Spleen (tissue), 11 donors: Measurements from ENCODE around the gene SPEN. TPM values are rescaled to one million over a fixed set of nuclear protein-coding genes. Genes with fewer than 3 reads are reported as not detected.
"Not testable (repeated sequence)": the region's sequence is repeated elsewhere in the genome, so short reads cannot be mapped to it uniquely, and the experiment has no call there.

Source experiments
- DNase-seq: peaks from one replicate; pipeline ENCODE4 v3.0.0-alpha.2; 2020
- H3K27ac ChIP-seq, 8 donors: fragments of 200-600 bp; sonication (generic) in 7 of 8; 1 replicate in 4 of 8; 2 replicates in 4 of 8; pipeline versions ENCODE4 v1.5.0 to v1.8.0; 2016 to 2021; ENCODE audit warnings: inconsistent platforms in 4 of 8, mild to moderate bottlenecking in 4 of 8, moderate library complexity in 1 of 8
- H3K27me3 ChIP-seq, 7 donors: fragments of 200-600 bp; sonication (generic) in 6 of 7; replicated peaks in 1 of 7; 1 replicate in 4 of 7; 2 replicates in 3 of 7; pipeline versions ENCODE4 v1.5.0 to v1.8.0; 2016 to 2021; ENCODE audit warnings: inconsistent platforms in 3 of 7, mild to moderate bottlenecking in 1 of 7
- H3K36me3 ChIP-seq, 6 donors: fragments of 200-600 bp; sonication (generic) in 5 of 6; 1 replicate in 4 of 6; 2 replicates in 2 of 6; pipeline versions ENCODE4 v1.5.0 to v1.8.0; 2016 to 2021; ENCODE audit warnings: inconsistent platforms in 2 of 6
- H3K4me1 ChIP-seq, 6 donors: fragments of 200-600 bp; sonication (generic) in 5 of 6; 1 replicate in 3 of 6; 2 replicates in 3 of 6; pipeline versions ENCODE4 v1.5.0 to v1.8.0; 2016 to 2021; ENCODE audit warnings: inconsistent platforms in 3 of 6
- H3K4me3 ChIP-seq, 8 donors: fragments of 200-600 bp; sonication (generic) in 7 of 8; 1 replicate in 4 of 8; 2 replicates in 4 of 8; pipeline versions ENCODE4 v1.5.0 to v1.8.0; 2016 to 2021; ENCODE audit warnings: inconsistent platforms in 4 of 8, mild to moderate bottlenecking in 4 of 8, moderate library complexity in 2 of 8
- H3K9me3 ChIP-seq, 8 donors: fragments of 200-600 bp; sonication (generic) in 7 of 8; 1 replicate in 4 of 8; 2 replicates in 4 of 8; pipeline versions ENCODE4 v1.5.0 to v1.8.0; 2016 to 2021; ENCODE audit warnings: inconsistent platforms in 4 of 8
- CTCF ChIP-seq, 11 experiments: fragments of 200-600 bp in 7 of 11; fragments of 450-650 bp in 4 of 11; sonication (generic) in 4 of 11; IDR thresholded peaks in 8 of 11; conservative IDR thresholded peaks in 3 of 11; 1 replicate in 7 of 11; 2 replicates in 4 of 11; pipeline versions ENCODE4 v1.4.0 to v1.8.0; 2016 to 2021; ENCODE audit warnings: antibody characterized with exemption in 11 of 11, inconsistent platforms in 4 of 11, mild to moderate bottlenecking in 1 of 11
- POLR2A ChIP-seq, 3 donors: fragments of 450-650 bp; IDR thresholded peaks; one replicate each; pipeline ENCODE4 v1.5.1; 2017; ENCODE audit warnings: antibody characterized with exemption in 3 of 3, mild to moderate bottlenecking in 1 of 3
- POLR2AphosphoS5 ChIP-seq, 3 donors: sonication (generic); formaldehyde crosslinking; IDR thresholded peaks; one replicate each; pipeline ENCODE4 v1.5.1; 2017; ENCODE audit warnings: antibody characterized with exemption in 3 of 3
- WGBS, 5 donors: extraction: QIAGEN DNeasy Blood & Tissue Kit in 3 of 5; methylation state at CpG; one replicate each; pipeline versions ENCODE4 v1.1.5 to v1.1.7; 2013 to 2018; 5-methylcytosine and 5-hydroxymethylcytosine counted together
- intact Hi-C: fragments of 100-400 bp; cut with DNase I; formaldehyde crosslinking; loops from one replicate; pipeline ENCODE4 v1.15.0; 2023; ENCODE audit warnings: low total_unique reads
- polyA plus RNA-seq, 3 donors: library from polyadenylated mRNA; stranded (reverse); fragments of 200-250 nt; gene quantifications; one replicate each; pipeline ENCODE4 v1.2.1, GENCODE V29; 2013
- total RNA-seq, 7 donors: library from RNA; depleted of rRNA in 3 of 7; stranded (reverse); fragments of >200 nt in 3 of 7; fragmentation: NEBNext Ultra II Directional in 4 of 7; extraction: Animal tissue kit (Norgen Biotek cat#: 25700) in 4 of 7; gene quantifications; one replicate each; pipeline versions ENCODE4 v1.1.0 to v1.2.1, GENCODE V29; 2016 to 2021
- donor health status: healthy with polysubstance abuse.
- donor health status: DM: no; HTN: no; CAD: no; lungs with moderate emphysema.
- donor health status: DM: no; HTN: no; CAD: no.
- donor health status: Bipolar disorder and iron deficiency.
- donor health status: healthy.
- donor health status: DM: no; HTN: no; CAD: no.
- donor health status: DM: yes; HTN: yes; CAD: no.

Gene SPEN
- total and polyA plus RNA-seq, 10 donors = 8.0 to 75.9 (median 58.4) TPM

DNA sequence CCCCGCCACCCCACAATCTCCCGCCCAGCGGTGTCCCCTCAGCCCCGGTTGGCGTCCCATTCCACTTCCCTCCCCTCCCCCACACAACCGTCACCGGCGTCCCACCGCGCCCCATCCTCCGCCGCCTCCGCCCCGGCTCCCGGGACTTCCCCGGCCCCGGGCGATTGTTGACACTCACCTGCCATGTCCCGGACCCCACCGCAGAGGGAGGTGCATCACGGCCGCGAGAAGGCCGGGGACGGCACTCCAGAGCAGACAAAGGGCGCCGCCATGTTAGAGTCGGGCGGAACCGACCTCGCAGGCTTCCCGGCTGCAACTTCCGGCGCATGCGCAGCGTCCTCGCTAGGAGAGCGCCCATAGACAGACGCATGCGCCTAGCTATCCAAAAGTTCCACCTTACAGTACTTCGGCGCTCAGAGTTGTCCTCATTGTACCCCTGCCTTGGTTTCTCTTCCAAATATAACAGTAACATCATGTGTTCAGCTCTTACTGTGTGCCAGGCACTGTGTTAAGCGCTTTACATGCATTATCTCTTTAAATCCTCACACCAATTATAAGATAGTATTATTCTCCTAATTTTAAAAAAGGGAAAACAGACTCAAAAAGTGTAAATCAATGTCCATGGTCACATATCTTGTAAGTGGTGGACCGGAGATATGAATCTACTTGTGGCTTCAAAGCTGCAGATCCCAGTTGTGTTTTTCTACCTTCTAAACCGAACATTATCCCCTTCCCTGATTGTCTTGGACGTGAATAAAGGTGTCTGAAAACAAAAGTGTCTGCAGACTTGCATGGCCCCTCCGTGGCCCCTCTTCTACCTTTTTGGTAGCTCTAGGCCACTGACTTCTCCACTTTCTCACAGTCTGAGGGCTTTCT is 128.5 kb downstream of the SPEN start, which contains the start of gene ZBTB17:
TSS of gene ZBTB17 (minus strand) at position 297 of the 876 bp plus-strand sequence. CDS start 27,606 bp downstream, outside the sequence.
- DNase-seq = peak; percentile 97
- Histone ChIP-seq H3K4me1 (peaks cover 14 to 45% (median 38%) of the 10 kb centered on the region in 6 donors), H3K9me3 (no peaks in the 10 kb centered on the region), H3K36me3 (peaks cover 0 to 21% (median 13%) of the 10 kb centered on the region in 6 donors), H3K27ac (peak within 1 kb of the TSS; percentile 70 to 93 (median 87)), H3K4me3 (peak within 1 kb of the TSS; percentile 80 to 98 (median 94)), H3K27me3 (no peaks in the 10 kb centered on the region)
- WGBS, 5 donors = 8 to 15% (median 9%) methylated on average over 22 to 47 of the region's 47 CpGs
- TF ChIP-seq CTCF (IDR thresholded peaks at IDR 0.05 in 8 of 11, conservative IDR thresholded peaks at IDR 0.05 in 3 of 11) (peak in 1 of 11 experiments; percentile 19), POLR2AphosphoS5 (IDR thresholded peaks at IDR 0.05) (peak; percentile 94 to 97 (median 95)), POLR2A (IDR thresholded peaks at IDR 0.05) (peak in 2 of 3 donors; percentile 62 to 83)
- intact Hi-C loops = no loop called here

DNA sequence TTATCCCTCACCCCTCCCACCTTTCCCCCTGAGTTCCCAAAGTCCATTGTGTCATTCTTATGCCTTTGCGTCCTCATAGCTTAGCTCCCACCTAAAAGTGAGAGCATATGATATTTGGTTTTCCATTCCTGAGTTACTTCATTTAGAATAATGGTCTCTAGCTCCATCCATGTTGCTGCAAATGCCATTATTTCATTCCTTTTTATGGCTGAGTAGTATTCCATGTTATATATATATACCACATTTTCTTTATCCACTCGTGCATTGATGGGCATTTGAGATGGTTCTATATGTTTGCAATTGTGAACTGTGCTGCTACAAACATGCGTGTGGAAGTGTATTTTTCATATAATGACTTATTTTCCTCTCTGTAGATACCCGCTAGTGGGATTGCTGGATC is 130.4 kb downstream of the SPEN start:
- H3K36me3 ChIP-seq, intact Hi-C loops, H3K27me3 ChIP-seq, H3K27ac ChIP-seq, H3K9me3 ChIP-seq, H3K4me3 ChIP-seq, DNase-seq: not testable (repeated sequence)
- WGBS, 5 donors = 95 to 97% (median 96%) methylated on average over 4 of the region's 4 CpGs
- peaks cover 14 to 35% (median 33%) of the 10 kb centered on the region in 6 donors for H3K4me1 ChIP-seq

DNA sequence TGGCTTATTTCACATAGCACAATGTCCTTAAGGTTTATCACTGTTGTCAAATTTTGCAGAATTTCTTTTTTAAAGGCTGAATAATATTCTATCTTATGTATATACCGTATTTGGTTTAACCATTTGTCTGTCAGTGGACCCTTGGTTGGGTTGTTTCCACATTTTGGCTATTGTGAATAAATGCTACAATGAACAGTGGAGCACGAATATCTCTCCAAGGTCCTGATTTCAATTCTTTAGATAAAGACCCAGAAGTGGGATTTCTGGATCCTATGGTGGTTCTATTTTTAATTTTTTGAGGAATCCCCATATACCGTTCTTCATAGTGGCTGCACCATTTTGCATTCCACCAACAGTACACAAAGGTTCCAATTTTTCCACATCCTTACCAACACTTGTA is 134.2 kb downstream of the SPEN start:
- no peak for TF ChIP-seq POLR2AphosphoS5 (IDR thresholded peaks at IDR 0.05)
- H3K4me3 ChIP-seq = no peak overlapping the region
- peaks cover 0 to 3% (median under 1%) of the 10 kb centered on the region in 6 donors for H3K4me1 ChIP-seq
- intact Hi-C loops = no loop called here
- DNase-seq = no peak
- WGBS, 5 donors = 84 to 94% (median 89%) methylated on average over 3 of the region's 3 CpGs
- H3K36me3 ChIP-seq = no peaks in the 10 kb centered on the region
- no peaks in the 10 kb centered on the region for H3K27me3 ChIP-seq
- no peaks in the 10 kb centered on the region for H3K9me3 ChIP-seq
- no peak overlapping the region for H3K27ac ChIP-seq

- H3K27ac ChIP-seq = no peak overlapping the region
- WGBS, 5 donors = 33 to 64% (median 47%) methylated on average over 1 of the region's 1 CpG
- H3K9me3 ChIP-seq = no peaks in the 10 kb centered on the region
- intact Hi-C loops = no loop called here
- no peak overlapping the region for H3K4me3 ChIP-seq
- no peaks in the 10 kb centered on the region for H3K36me3 ChIP-seq
- TF ChIP-seq CTCF (IDR thresholded peaks at IDR 0.05 in 8 of 11, conservative IDR thresholded peaks at IDR 0.05 in 3 of 11) (no peak), POLR2A (IDR thresholded peaks at IDR 0.05) (no peak), POLR2AphosphoS5 (IDR thresholded peaks at IDR 0.05) (no peak)
- H3K27me3 ChIP-seq = no peaks in the 10 kb centered on the region
- DNase-seq = no peak
- no peaks in the 10 kb centered on the region for H3K4me1 ChIP-seq
These were observed 135.8 kb downstream of the SPEN start for GRCh38 chr1:15983275-15983674.

DNA sequence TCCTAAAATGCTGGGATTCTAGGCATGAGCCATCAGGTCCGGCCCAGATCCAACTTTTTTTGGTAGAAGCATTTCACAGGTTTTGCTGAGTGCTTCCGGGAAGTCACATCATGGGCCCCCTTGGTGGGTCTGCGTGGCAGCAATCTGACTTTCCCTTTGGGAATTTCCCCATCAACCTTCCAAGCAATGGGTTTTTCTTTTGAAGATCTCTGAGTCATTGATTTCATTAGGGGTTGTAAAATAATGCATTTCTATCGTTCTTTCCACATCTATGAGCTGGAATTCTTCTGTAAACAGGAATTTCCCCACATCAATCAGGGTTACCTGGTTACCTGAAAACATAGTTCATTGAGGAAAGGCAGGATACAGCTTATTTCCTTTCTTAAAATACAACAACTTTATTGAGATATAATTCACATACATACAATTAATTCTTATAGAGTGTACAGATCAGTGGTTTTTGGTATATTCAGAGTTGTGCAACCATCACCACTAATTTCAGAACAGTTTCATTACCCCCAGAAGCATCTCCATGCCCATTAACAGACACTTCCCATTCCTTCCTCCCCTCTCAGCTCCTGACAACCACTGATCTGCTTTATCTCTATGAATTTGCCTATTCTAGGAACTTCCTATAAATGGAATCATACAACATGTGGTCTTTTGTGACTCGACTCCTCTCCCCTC is 138.2 kb downstream of the SPEN start:
- no peak for DNase-seq
- Histone ChIP-seq H3K4me3 (no peak overlapping the region), H3K9me3 (no peaks in the 10 kb centered on the region), H3K4me1 (no peaks in the 10 kb centered on the region), H3K27me3 (no peaks in the 10 kb centered on the region), H3K27ac (no peak overlapping the region), H3K36me3 (no peaks in the 10 kb centered on the region)
- no peak for TF ChIP-seq CTCF (IDR thresholded peaks at IDR 0.05 in 8 of 11, conservative IDR thresholded peaks at IDR 0.05 in 3 of 11)
- TF ChIP-seq POLR2A (IDR thresholded peaks at IDR 0.05) = no peak
- TF ChIP-seq POLR2AphosphoS5 (IDR thresholded peaks at IDR 0.05) = no peak
- intact Hi-C loops = no loop called here
- 39 to 66% (median 55%) methylated on average over 5 of the region's 5 CpGs for WGBS, 5 donors
